GM19455 (cell line): ENCODE data around the gene BET1L.
"Not testable (repeated sequence)": the region's sequence is repeated elsewhere in the genome, so short reads cannot be mapped to it uniquely, and the experiment has no call there.

Source experiments
- ATAC-seq: cut with Tn5 transposase; IDR thresholded peaks from one replicate; pipeline ENCODE4 v1.9.1; 2021; ENCODE audit not compliant: unreplicated experiment

BET1L gene, protein sequence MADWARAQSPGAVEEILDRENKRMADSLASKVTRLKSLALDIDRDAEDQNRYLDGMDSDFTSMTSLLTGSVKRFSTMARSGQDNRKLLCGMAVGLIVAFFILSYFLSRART

DNA sequence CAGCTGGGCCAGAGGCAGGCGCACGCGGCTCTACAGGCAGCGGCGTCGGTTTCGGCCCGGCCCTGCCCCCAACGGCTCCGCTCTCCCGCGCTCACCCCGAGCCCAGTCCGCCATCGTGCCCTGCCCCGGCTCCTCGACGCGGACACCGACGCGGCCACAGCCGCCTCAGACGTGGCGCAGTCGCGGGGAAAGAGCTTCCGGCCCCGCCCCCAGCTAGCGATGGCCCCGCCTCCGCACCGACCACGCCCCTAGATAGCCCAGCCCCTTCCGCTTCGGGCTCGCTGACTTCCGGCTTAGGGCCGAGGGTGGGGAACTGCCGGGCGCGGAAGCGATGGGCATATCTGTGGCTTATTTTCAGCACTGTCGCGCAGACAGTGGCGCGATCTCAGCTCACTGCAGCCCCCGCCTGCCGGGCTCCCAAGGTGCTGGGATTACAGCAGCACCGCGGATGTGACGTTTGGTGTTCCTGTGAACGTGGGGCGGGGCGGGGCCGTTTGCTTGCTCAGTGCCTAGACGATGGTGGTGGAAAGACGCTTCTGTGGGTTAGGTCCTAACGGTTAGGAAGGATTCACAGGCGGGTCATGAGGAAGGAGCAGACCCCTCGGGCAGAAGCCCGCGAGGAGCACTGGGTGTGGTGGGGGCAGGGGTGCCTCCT, at the start of gene BET1L, which contains the start of gene RIC8A:
TSS of gene BET1L (minus strand) at position 192 of the 655 bp plus-strand sequence. CDS start at position 114, 78 bp downstream.
TSS of gene RIC8A (plus strand) at position 501 of the 655 bp plus-strand sequence. CDS start 1,147 bp downstream, outside the sequence.
- peak; percentile 79 for ATAC-seq

DNA sequence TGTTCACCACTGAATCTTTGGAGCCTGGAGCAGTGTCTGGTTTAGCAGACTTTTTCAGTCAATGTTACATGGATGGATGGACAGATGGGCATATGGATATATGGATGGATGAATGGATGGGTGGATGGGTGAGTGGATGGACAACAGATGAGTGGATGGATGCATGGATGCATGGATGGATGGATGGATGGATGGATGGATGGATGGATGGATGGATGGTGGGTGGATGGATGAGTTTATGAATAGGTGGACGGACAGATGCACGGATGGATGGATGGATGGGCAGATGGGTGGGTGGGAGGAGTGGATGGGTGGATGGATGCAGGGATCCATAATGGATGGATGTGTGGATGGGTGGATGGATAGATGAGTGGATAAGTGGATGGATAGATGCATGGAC, 48.6 kb upstream of the BET1L start:
- no peak for ATAC-seq

DNA sequence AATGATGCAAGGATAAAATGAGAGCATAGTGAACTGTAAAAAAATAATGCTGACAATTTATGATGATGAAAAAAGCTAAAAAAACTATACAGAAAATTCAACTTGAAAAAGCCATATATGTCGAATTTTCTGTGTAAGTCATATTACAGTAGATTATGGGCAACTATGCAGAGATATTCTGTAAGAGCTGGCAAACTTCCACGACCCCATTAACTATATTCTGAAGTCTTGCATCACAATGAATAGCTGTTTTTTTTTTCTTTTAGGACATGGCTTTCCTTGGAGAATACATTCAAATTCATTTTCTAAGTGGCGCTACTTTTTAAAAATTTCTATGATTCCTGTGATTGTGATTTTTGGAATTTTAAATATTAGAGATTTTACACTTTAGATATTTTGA, 48.0 kb upstream of the BET1L start:
- no peak for ATAC-seq

DNA sequence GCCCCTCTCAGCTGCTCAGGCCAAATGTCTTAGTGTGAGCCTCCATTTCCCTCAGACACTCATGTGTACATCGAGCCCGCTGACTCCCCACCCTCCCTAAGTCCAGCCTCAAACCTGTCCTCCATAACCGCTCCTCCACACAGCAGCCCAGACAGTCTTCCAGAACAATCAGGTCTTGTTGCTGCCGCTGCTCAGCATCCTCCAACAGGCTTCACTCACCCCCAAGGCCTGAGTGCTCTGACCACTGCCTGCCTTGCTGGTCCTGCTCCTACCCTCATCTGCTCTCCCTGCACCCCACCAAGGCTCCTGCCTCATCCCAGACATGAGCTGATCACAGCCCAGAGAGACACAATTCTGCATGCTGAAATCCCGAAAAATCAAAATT, 46.7 kb upstream of the BET1L start:
- no peak for ATAC-seq

DNA sequence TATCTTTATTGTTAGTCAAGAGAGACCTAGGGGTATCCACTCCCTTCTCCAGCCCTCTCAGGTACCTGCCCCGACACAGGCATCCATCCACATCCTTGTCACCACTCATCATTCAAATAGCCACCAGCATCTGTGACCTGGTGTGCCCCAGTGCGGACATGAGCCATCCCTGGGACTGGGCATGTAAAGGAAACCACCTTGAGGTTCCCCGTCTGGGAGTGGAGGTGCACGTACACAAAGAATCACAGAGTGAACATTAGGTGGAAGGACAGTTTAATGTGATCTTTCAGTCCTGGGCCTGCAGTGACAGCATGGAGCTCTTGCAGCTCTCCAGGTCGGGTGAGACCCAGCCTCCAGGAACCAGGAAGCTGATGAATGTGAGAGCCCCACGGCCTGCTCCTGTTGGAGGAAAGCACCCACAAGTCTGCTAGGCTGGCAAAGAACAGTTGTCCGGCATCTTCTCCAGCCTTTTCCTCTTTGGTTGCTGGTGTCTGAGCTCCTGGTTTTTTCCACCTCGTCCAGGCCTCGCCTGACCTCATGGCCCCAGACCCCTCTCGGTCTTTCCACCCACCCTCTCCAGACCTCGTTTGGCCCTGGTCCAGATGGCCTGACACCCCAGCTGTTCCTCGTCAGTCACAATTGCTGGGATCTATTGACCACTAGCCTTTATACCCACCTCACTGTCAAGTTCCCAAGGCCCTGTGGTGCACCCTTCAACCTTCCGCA, 46.1 kb upstream of the BET1L start:
- no peak for ATAC-seq

DNA sequence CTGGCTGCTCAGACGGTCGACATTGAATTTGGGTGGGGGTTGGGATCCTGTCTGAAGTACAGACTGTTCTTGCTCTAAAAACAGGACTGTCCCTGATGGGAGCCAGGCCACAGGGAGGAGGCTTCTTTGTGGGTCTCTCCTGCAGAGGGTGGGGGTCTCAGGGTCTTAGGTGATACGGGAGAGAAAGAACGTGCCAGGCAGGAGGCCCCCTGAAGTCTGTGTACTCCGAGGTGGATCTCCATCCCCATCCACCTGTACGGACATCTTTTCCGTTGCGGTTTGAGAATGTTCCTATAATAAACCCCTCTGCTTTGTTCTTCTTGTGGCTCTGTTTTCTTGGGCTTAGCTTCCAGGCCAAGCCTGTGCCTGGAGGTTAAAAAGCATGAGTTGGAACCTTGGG, 45.5 kb upstream of the BET1L start:
- ATAC-seq: no peak

DNA sequence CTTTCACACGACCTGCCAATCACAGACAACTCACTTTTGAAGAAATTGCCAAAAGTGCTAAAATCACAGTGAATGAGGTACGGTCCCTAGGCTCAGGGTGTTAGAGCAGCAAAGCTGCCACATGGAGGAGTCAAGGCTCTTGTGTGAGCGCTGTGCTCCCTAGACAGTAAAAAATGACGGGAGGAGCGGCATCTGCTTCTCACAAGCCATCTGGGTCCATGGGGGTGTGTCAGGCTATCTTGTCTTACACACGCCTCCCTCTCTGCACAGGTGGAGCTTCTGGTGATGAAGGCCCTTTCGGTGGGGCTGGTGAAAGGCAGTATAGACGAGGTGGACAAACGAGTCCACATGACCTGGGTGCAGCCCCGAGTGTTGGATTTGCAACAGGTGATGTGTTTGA, 44.4 kb upstream of the BET1L start:
- no peak for ATAC-seq

DNA sequence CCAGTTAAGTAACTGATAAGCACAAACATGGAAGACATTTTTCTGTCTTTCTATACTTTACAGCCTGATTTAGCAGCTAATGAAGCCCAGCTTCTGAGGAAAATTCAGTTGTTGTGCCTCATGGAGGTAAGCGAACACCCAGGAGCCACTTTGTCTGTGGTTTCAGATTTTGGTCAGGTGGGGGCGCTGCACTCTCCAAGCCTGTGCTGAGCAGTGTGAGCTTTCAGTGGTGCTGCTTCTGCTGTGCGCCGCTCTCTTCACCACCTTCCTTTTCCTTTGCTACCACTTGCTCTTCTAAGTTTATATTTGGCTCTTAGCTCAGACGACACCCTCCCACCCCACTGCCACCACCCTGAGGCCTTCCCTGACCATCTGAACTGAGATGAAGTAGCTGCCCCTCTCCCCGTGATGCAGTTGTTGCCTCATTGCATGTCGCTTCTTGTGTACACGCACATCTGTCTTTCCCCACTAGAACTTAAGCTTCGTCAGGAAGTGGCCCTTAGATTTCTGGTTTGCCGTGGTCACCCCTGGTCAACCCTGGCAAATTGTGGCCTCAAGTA, 43.6 kb upstream of the BET1L start:
- no peak for ATAC-seq

DNA sequence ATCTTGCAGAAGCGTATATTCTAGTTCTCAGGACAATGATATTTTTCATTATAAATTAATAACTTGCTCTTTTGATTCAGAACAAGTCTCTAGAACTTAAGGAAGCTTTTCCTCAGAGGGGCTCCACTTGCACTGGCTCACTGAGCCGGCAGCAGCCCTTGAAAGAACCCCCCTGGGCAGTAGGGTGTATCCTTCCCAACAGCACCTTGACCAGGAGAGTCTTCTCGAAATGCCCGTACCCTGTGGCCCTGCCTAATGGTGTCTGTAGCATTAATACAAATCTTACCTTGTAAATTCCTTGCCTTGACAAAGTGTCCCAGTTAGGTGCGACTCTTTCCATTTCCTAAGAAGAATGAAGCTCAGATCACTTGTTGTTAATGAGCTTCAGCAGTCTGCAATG, 43.1 kb upstream of the BET1L start:
- no peak for ATAC-seq

DNA sequence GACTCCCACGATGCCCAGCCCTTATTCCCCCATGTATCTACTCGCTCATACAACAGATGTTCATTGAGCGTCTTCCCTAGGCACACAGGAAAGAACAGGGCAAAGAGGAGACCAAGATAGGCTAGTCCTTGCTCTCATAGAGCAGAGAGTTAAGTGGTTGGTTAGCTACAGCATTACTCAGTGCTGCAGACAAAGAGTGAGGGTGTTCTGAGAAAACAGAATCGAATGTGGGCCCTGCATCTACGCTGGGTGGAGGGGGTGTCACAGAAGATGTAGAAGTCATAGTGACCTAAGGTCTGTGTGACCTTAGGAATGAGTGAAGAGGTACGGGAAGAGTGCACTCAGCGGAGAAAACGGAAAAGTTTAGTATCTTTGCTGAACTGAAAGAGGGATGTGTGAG, 41.9 kb upstream of the BET1L start:
- no peak for ATAC-seq

DNA sequence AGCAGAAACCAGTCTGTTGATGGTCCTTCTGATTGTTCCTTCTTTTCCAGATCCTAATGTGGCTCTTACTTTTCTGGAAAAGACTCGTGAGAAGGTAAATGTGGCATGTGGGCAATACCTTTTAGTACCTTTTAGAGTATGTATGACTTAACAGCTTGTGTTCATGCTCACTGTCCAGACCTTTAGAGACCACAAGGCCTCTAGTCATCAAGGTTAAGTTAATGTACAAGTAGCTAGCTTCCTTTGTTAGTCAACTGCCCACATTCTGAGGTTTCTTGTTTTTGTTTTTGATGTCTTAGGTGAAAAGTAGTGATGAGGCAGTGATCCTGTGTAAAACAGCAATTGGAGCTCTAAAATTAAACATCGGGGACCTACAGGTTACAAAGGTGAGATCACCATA, 37.2 kb upstream of the BET1L start:
- ATAC-seq: no peak

DNA sequence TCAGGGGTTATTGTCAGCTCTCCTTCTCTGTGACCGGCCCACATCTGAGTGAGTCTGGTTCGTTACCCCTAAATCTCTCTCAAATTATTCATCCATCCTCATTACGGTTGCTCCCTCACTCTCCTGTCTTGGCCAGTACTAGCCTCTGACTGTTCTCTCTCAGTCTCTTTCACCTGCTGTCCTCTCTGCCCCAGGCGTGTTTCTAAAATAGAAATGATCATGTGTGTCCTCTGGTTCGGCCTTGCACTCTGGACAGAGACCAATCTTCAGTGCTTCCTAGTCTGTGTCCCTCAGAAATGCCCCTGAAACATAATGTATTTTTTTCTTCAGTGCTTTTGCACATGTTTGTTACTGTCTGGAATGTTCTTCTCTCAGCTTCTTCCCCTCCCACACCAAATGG, 34.4 kb upstream of the BET1L start:
- no peak for ATAC-seq

DNA sequence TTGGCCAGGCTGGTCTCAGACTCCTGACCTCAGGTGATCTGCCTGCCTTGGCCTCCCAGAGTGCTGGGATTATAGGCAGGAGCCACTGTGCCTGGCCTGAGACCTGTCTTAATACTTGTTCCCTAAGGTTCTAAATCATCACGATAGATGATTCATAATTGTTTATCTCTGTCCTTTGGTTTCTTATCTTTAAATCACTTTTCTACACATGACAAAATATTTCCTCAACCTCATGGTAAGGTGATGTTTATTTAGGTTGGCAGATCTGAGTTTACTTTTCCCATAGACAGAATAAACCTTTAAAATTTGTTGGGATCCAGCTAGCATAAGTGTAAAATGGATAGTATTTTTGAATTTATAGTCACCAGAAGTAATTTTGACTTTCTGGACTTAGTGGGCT, 33.1 kb upstream of the BET1L start:
- no peak for ATAC-seq

DNA sequence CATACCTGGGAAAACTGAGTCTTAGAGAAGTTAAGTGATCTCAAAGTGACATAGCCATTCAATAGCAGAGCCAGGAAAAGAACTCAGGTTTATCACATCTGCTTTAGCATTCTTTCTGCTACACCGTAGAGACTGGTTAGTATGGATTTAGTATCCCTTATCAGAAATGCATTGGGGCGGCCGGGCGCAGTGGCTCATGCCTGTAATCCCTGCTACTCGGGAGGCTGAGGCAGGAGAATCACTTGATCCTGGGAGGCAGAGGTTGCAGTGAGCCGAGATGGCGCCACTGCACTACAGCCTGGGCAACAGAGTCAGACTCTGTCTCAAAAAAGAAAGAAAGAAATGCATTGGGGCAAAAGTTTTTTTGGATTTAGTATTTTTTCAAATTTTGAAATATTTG, 31.1 kb upstream of the BET1L start:
- ATAC-seq: not testable (repeated sequence)

DNA sequence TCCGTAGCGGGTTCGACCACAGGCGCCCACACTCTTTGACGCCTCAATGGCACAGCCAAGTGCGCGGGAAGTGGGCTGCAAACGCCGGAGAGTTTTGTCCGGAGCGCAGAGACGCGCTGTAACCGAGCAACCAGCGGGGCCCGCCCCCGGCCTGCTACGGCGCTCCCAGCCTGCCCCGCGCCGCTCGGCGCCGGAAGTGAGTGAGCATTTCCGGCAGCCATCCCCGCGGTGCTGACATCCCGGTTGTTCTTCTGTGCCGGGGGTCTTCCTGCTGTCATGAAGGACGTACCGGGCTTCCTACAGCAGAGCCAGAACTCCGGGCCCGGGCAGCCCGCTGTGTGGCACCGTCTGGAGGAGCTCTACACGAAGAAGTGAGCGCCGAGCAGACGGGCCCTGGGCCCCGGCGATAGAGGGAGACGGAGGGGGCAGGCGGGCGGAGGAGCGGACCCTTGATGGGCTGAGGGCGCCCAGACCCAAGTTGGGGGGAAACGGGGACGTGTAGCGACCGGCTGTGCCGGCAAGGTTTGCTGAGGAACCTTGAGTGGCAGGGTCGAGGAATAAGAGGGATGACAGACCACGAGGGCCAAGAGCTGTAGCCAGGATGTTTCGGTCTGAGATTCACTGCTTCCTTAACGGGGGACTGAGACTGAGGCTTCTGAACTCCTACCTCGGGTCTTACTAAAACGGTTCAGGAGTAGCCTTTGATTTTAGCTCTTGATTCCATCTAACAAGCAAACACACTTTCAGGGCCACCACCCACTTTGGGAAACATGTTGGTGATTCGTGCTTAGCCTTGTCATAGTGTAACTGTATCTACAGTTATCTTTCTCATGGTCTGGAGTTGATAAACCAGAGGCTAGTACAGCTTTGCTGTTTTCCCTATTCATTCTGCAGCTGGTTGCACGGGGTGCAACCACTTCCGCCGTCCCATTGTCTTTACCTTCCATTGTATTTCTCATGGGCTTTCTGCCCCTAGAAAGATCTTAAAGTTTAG, 29.9 kb upstream of the BET1L start, which contains the start of gene PSMD13:
TSS of gene PSMD13 (plus strand) at position 203 of the 994 bp plus-strand sequence. CDS start at position 277, 74 bp downstream.
- ATAC-seq: peak; percentile 80

DNA sequence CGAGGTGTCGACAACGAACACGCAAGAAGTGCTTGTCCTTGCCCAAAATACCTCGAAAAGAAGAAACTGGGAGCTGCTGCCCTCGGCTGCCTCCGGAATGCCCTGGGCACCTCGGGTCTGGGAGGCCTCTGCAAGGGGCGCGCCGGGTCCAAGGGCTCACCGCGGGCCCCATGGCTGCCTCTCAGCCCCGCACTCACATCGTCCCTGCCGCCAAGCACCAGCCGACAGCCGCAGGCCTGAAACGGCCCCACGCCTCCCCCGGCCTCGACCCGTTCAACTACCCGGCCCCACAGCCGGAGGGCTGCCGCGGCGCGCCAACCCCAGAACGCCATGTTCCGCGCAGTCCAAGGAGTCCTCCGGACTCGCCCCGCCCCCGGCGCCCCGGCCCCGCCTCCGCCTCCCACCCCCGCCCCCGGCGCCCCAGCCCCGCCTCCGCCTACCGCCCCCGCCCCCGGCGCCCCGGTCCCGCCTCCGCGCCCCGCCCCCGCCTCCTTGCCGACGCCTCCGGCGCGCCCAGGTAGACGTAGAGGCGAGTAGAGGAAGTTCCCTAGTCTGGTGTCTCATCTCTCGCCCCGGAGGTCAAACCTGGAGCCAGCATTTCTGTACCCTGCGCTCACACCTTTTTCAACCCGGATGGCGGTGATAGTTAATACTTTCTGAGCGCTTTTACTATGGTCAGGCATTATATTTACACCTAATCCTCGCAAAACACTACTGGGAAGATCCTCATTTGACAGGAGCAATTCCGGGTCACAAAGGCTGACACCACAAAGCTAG, 29.0 kb upstream of the BET1L start, which contains the start of gene SIRT3:
TSS of gene SIRT3 (minus strand) at position 346 of the 777 bp plus-strand sequence. CDS start at position 332, 14 bp downstream.
- peak; percentile 69 for ATAC-seq

DNA sequence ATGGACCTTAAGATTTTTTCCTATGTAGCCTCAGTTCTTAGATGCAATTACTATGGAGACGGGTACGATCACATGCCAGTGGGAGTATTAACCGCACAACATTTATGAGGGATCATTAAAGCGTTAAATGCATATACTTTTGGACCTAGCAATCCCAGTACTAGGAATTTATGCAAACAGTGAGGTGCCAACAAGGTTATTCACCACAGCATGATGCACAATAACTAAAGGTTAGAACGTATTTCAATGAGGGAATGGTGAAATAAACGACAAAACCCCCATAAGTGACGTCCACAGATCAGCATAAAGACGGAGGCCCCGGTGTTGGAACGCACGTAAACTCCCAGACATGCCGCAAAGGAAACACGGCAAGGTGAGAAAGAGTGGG, 28.4 kb upstream of the BET1L start:
- ATAC-seq: peak; percentile 12

DNA sequence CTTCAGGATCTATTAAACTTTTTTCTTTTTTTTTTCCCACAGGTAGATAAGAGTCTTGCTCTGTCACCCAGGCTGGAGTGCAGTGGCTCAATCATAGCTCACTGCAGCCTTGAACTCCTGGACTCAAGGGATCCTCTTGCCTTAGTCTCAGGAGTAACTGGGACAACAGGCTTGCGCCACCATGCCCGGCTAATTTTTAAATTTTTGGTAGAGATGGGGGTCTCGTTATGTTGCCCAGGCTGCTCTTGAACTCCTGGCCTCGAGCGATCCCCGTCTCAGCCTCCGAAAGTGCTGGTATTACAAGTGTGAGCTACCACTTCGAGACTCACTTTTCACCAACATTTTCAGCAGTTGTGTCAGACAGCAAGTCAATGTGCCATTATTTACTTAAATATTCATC, 28.0 kb upstream of the BET1L start:
- no peak for ATAC-seq

DNA sequence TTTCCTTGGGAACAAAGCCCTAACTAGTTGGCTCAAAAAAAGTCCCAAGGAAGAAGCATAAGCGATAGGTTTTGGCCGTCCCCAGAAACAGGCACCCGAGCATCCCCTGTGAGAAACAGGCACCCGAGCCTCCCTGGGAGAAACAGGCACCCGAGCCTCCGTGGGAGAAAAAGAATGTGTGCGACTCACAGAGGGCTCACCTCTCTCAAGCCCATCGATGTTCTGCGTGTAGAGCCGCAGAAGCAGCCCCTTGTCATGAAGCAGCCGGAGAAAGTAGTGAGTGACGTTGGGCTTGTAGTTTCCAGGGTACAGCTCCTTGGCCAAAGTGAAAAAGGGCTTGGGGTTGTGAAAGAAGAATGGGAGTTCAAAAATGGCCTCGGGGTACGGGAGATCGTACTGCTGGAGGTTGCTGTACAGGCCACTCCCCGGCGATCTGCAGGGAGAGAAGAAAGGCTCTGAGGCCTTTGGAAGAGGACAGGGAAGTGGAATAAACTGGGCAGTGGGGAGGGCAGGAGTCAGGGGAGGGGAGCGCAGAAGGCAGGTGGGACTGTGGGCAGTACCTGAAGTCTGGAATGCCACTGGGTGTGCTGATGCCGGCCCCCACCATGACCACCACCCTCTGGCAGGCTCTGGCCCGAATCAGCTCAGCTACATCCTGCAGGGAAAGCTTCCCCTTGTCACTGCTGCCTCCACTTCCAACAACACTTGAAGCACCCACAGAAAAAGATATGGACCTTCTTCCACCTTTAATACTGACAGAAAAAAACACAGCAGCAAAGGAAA, 25.8 kb upstream of the BET1L start:
- ATAC-seq: no peak
